ENCODE data around the gene TOP1.
A peak's percentile ranks its signal among the peaks of the same experiment; 100 is the strongest.

TOP1 gene

GRCh38 chr20:41135187-41135887, 106.7 kb downstream of the TOP1 start:
- no peak for DNase-seq (ENCODE audit: low read depth)
- no peak overlapping the region for H3K4me3 ChIP-seq (ENCODE audit: low read depth, low read length)
- peak; percentile 89 for TF ChIP-seq CTCF (IDR thresholded peaks at IDR 0.05; ENCODE audit: low read depth, low read length, missing control alignments)

DNA sequence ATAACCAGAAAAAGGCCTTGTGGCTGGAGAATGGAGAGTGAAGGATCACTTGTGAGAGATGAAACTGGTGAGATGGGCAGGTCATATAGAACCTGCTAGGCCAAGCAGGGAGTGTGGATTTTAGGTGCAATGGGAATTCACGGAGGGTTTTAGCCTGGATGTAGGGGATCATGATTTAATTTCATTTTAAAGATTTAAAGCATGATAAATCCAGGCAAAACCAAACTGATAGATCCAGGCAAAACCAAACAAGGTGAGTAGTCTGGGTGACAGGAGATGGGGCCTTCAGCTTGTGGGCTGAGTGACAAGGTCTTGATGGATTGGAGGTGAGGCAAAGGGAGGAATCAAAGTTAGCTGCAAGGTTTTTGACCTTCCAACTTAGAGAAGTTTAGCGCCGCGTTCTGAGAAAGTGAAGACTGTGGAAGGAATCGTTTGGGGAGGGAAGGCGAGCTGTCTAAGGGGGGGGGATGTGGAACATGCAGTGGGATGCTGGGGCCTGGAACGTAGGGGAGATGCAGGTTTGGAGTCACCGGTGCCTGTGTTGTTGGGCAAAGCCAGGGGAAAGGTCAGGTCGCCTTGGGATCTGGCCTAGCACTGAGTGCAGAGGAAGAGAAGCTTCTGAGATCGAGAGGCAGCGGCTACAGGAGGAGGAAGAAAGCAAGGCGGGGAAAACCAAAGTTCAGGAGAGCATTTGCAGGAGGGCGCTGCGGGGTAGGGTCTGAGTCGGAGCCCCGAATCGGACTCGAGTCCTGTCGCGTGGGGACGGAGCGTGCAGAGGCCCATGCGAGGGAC, 107.5 kb downstream of the TOP1 start:
- DNase-seq (ENCODE audit: low read depth), result no peak
- peak overlapping the region; percentile 74 for H3K4me3 ChIP-seq (ENCODE audit: low read depth, low read length)
- no peak for TF ChIP-seq CTCF (IDR thresholded peaks at IDR 0.05; ENCODE audit: low read depth, low read length, missing control alignments)

DNA sequence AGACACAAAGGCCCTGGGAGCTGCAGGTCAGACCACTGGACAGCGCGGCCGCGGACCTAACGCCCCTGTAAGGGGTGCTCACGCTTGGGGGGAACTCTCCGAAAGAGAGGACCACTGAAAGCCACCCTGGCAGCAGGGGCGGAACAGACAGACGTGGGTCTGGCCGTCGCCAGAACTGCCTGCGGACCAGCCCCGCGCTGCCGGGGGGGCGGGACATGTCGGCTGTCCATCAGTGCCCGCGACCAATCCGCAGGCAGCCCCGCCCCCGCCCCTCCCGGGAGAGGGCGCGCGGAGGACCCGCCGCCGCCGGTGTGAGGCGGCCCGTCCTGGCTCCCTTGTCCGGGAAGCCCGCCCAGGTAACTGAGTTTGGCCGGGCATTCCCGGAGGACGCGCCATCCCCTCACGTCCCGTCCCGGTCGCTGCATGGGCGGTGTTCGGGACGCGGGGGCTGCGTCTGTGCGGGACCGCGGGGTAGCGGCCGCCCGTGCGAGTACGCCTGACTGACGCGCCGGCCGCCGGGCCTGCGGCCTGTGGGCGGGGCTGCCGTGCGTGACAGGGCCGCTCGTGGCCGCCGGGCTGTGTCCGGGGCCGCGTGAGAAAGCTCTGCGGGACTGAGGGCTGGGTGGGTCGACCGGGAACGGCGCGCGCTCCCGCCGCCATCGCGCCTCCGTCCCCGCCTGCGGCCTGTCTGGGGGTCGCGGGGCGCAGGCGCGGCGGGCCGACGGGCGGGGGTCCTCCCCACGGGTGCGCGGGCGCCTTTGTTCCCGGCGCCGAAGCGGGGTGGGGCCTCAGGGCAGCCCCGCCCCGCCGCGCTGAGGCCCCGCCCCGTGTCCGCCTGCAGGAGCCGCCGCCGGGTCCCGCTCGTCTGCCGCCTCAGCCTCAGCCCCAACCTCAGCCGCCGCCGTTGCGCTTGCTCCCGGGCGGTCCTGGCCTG, 108.3 kb downstream of the TOP1 start, which contains the start of gene PLCG1:
PLCG1 (plus strand) TSS at position 864 of the 934 bp plus-strand sequence. CDS start 99 bp downstream, outside the sequence.
- H3K4me3 ChIP-seq (ENCODE audit: low read depth, low read length), result peak within 1 kb of the TSS; percentile 74
- no peak for DNase-seq (ENCODE audit: low read depth)
- no peak for TF ChIP-seq CTCF (IDR thresholded peaks at IDR 0.05; ENCODE audit: low read depth, low read length, missing control alignments)

DNA sequence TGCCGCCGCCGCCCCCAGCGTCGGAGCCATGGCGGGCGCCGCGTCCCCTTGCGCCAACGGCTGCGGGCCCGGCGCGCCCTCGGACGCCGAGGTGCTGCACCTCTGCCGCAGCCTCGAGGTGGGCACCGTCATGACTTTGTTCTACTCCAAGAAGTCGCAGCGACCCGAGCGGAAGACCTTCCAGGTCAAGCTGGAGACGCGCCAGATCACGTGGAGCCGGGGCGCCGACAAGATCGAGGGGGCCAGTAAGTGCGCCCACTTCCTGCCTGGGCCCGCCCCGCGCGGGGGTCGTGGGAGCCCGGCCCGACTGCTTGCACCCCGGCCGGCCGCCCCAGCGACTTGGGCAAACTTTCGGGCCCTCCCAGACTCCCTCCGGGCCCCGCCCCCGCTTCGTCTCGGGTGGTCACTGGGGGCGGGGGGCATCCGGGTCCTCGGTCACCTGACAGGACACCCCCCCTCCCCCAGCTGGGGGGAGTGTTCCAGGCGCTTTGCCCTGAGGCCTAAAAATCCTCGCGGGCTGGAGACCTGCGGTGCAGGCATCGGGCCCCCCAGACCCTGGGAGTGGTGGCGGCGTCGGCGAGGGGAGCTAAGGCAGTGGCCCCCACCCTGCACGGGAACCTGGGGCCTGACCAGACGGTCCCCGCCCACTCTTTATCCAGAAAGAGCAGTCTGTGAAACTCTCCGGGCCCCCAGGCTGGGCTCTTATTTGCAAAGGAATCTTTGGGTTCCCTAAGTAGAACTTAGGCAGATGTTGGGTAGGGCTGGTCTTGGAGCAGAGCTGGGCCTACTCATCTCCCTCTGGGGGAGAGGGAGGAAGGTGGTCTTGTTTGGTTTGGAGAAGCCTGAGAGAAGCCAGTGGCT, 109.2 kb downstream of the TOP1 start:
- TF ChIP-seq CTCF (IDR thresholded peaks at IDR 0.05; ENCODE audit: low read depth, low read length, missing control alignments), result no peak
- no peak for DNase-seq (ENCODE audit: low read depth)
- H3K4me3 ChIP-seq (ENCODE audit: low read depth, low read length), result peak overlapping the region; percentile 74

DNA sequence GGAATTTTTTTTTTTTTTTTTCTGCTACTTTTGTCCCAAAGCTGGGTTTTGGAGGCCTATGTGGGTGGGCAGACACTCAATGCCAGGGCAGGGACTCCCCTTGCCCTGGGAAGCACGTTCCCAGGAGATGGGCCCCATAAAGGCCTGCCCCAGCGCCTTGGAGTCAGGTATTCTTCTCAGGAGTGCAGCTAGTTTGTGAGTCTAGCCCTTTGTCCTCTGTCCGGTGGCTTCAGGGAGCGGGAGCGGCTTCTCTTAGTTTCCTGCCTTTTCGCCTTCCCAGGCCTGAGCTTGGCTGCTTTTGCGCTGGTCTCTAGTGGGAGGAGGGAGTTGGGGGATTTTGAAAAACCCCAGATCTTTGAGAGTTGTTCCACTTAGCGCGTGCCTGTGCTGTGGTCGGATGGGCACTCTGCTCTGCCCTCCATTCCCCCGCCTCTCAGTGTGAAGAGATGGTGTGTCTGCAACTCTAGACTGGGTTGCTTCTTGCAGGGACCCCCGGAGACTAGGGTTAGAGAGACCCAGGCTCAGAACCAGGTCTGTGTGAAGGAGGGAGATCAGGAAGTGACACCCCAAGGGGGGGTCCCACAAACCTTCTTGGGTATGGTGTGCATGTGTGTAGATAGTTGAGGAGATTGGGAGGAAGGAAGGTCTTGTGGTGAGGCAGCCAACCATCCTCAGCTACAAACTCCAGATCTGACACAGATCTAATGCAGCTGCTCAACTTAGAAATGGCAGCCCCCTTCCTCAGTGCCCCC, 110.0 kb downstream of the TOP1 start:
- no peak for DNase-seq (ENCODE audit: low read depth)
- H3K4me3 ChIP-seq (ENCODE audit: low read depth, low read length), result peak overlapping the region; percentile 74
- TF ChIP-seq CTCF (IDR thresholded peaks at IDR 0.05; ENCODE audit: low read depth, low read length, missing control alignments), result no peak
